Body of pancreas (tissue), 4 donors: Measurements from ENCODE around the gene FAM200A.

ENCODE experiments used
- POLR2A ChIP-seq, 3 donors: fragments of 450-650 bp; IDR thresholded peaks; one replicate each; pipeline ENCODE4 v1.6.1; 2016; ENCODE audit warnings: antibody characterized with exemption in 3 of 3, mild to moderate bottlenecking in 2 of 3
- TF ChIP-seq, protein P1 (sequence below), 7 experiments: fragments of 450-650 bp in 4 of 7; fragments of 200-600 bp in 3 of 7; sonication (generic) in 3 of 7; IDR thresholded peaks; one replicate each; pipeline ENCODE4 v1.5.1; 2016 to 2019; ENCODE audit warnings: antibody characterized with exemption in 7 of 7

DNA sequence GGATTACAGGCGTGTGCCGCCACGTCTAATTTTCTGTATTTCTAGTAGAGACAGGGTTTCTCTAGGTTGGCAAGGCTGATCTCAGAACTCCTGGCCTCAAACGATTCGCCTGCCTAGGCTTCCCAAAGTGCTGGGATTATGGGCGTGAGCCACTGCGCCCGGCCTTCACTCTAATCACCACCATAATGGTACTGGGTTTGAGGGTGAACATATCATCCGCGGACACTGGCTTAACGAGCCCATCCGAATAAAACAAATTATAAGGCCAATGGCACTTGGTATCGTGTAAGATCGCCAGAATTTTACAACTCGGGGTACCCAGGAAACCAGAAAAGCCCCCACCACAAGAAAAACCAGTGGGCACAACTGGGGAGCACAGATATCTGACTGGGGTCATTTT is 580 bp downstream of the FAM200A start:
- TF ChIP-seq, protein P1, sequence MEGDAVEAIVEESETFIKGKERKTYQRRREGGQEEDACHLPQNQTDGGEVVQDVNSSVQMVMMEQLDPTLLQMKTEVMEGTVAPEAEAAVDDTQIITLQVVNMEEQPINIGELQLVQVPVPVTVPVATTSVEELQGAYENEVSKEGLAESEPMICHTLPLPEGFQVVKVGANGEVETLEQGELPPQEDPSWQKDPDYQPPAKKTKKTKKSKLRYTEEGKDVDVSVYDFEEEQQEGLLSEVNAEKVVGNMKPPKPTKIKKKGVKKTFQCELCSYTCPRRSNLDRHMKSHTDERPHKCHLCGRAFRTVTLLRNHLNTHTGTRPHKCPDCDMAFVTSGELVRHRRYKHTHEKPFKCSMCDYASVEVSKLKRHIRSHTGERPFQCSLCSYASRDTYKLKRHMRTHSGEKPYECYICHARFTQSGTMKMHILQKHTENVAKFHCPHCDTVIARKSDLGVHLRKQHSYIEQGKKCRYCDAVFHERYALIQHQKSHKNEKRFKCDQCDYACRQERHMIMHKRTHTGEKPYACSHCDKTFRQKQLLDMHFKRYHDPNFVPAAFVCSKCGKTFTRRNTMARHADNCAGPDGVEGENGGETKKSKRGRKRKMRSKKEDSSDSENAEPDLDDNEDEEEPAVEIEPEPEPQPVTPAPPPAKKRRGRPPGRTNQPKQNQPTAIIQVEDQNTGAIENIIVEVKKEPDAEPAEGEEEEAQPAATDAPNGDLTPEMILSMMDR (IDR thresholded peaks at IDR 0.05), result no peak
- TF ChIP-seq POLR2A (IDR thresholded peaks at IDR 0.05), result no peak
